Panc1 (cell line): Measurements from ENCODE around the gene ALDOA. TPM values are rescaled to one million over a fixed set of nuclear protein-coding genes. Genes with fewer than 3 reads are reported as not detected.

Experiments
- ATAC-seq: fragments of 200-7000 bp; cut with Tn5 transposase; 2 replicates; pipeline ENCODE4 v1.9.1; 2020; ENCODE audit warnings: mild to moderate bottlenecking, moderate library complexity
- BruUV-seq: library from RNA; stranded (reverse); fragments of 400-500 nt; replicated peaks from 2 replicates; lab custom pipeline; 2021; lab: Mats Ljungman, UMichigan
- CTCF ChIA-PET: fragments of 300-600 bp; sonication (Branson Sonifier 250); formaldehyde crosslinking; loops from one replicate; lab custom pipeline; 2022; ENCODE audit warnings: antibody characterized with exemption; lab: Charles Lee
- POLR2A ChIA-PET: fragments of 300-600 bp; sonication (Branson Sonifier 250); formaldehyde crosslinking; loops from one replicate; lab custom pipeline; 2022; ENCODE audit warnings: antibody characterized with exemption; lab: Charles Lee
- DNase-seq: peaks from one replicate; pipeline ENCODE4 v3.0.0-alpha.2; 2010; ENCODE audit warnings: low read depth, low spot score
- H3K27ac ChIP-seq: 2 replicates; pipeline ENCODE4 v1.5.1; 2011; ENCODE audit warnings: mild to moderate bottlenecking, low read length, inconsistent platforms
- H3K27me3 ChIP-seq: fragments of 200-500 bp; sonication (Bioruptor generic); 2 replicates; pipeline ENCODE4 v1.6.0; 2014; ENCODE audit warnings: low read length, inconsistent platforms; ENCODE audit not compliant: control insufficient read depth, insufficient read depth
- H3K36me3 ChIP-seq: fragments of 200-500 bp; sonication (Bioruptor generic); 2 replicates; pipeline ENCODE4 v1.5.1; 2014; ENCODE audit warnings: inconsistent platforms, mild to moderate bottlenecking, low read length, moderate library complexity; ENCODE audit not compliant: control insufficient read depth, insufficient read depth
- H3K4me1 ChIP-seq: 2 replicates; pipeline ENCODE4 v1.5.1; 2011; ENCODE audit warnings: inconsistent platforms, mild to moderate bottlenecking, low read length, moderate library complexity; ENCODE audit not compliant: control insufficient read depth, insufficient read depth
- H3K4me3 ChIP-seq, 2 experiments: 2 replicates each; pipeline ENCODE4 v1.5.1; 2011 to 2012; ENCODE audit warnings: low read depth in 2 of 2, low read length in 2 of 2, mild to moderate bottlenecking in 2 of 2, inconsistent platforms in 1 of 2, moderate library complexity in 1 of 2
- H3K9me3 ChIP-seq: fragments of 200-500 bp; sonication (Bioruptor generic); 2 replicates; pipeline ENCODE4 v1.5.1; 2014; ENCODE audit warnings: low read depth, mild to moderate bottlenecking, inconsistent platforms, low read length, moderate library complexity; ENCODE audit not compliant: control insufficient read depth, insufficient read depth
- POLR2AphosphoS5 ChIP-seq: IDR thresholded peaks from 2 replicates; pipeline ENCODE4 v1.6.1; 2012; ENCODE audit warnings: mild to moderate bottlenecking, low read depth, low read length, moderate library complexity
- SIN3A ChIP-seq: IDR thresholded peaks from 2 replicates; pipeline ENCODE4 v1.6.1; 2012; ENCODE audit warnings: low read depth, mild to moderate bottlenecking, low read length, moderate library complexity, borderline replicate concordance; ENCODE audit not compliant: insufficient read depth
- TCF7L2 ChIP-seq: IDR thresholded peaks from 2 replicates; pipeline ENCODE4 v1.6.1; 2011; ENCODE audit warnings: mild to moderate bottlenecking, low read depth, low read length, inconsistent platforms
- in situ Hi-C: cut with HindIII; loops from 2 replicates; pipeline ENCODE4 v1.10.0; 2016; ENCODE audit warnings: low sequenced_read_pairs, low pct_unique_long_range_greater_than_20kb
- intact Hi-C: fragments of 100-400 bp; cut with micrococcal nuclease; formaldehyde crosslinking; loops from one replicate; pipeline ENCODE4 v1.10.0; 2022; ENCODE audit not compliant: unreplicated experiment
- total RNA-seq: library from RNA; stranded (reverse); gene quantifications from one replicate; pipeline ENCODE4 v1.2.1, GENCODE V29; 2021; ENCODE audit not compliant: unreplicated experiment
- TF ChIP-seq, protein P1 (sequence below), 2 experiments: IDR thresholded peaks; 2 replicates each; pipeline ENCODE4 v1.6.1; 2011 to 2012; ENCODE audit warnings: low read depth in 2 of 2, control low read depth in 1 of 2, low read length in 1 of 2, mild to moderate bottlenecking in 1 of 2, moderate library complexity in 1 of 2; ENCODE audit not compliant: insufficient read depth in 1 of 2
- TF ChIP-seq, protein P2 (sequence below): fragments of 450-650 bp; IDR thresholded peaks from 2 replicates; pipeline ENCODE4 v1.5.1; 2017; ENCODE audit warnings: mild to moderate bottlenecking

ALDOA gene
- total RNA-seq, 1 experiment from 2014 or later, result 2,516 TPM

DNA sequence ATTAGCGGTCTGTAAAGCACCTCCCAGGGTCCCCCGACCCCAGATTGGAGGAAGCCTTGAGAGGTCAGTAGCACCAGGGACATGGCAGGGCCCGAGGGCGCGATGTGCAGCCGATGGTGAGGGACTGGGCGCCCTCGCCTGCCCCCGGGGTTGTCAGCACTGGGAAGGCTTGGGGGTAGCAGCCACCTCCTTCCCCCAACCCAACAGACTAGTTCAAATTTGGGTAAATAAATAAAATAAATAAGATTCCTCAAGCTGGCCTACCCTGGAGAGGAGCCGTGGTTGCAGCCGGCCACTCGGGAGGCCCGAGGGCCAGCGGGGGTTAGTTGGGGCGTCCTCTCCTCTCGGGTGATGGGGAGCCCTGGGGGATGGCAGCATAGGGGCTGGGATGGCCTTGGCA lies 41.1 kb upstream of the ALDOA start:
- TF ChIP-seq SIN3A, result no peak
- TF ChIP-seq, protein P1, sequence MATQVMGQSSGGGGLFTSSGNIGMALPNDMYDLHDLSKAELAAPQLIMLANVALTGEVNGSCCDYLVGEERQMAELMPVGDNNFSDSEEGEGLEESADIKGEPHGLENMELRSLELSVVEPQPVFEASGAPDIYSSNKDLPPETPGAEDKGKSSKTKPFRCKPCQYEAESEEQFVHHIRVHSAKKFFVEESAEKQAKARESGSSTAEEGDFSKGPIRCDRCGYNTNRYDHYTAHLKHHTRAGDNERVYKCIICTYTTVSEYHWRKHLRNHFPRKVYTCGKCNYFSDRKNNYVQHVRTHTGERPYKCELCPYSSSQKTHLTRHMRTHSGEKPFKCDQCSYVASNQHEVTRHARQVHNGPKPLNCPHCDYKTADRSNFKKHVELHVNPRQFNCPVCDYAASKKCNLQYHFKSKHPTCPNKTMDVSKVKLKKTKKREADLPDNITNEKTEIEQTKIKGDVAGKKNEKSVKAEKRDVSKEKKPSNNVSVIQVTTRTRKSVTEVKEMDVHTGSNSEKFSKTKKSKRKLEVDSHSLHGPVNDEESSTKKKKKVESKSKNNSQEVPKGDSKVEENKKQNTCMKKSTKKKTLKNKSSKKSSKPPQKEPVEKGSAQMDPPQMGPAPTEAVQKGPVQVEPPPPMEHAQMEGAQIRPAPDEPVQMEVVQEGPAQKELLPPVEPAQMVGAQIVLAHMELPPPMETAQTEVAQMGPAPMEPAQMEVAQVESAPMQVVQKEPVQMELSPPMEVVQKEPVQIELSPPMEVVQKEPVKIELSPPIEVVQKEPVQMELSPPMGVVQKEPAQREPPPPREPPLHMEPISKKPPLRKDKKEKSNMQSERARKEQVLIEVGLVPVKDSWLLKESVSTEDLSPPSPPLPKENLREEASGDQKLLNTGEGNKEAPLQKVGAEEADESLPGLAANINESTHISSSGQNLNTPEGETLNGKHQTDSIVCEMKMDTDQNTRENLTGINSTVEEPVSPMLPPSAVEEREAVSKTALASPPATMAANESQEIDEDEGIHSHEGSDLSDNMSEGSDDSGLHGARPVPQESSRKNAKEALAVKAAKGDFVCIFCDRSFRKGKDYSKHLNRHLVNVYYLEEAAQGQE (IDR thresholded peaks at IDR 0.05; ENCODE audit: insufficient read depth in 1 of 2, low read depth in 2 of 2, low read length in 1 of 2), result no peak
- TF ChIP-seq, protein P2, sequence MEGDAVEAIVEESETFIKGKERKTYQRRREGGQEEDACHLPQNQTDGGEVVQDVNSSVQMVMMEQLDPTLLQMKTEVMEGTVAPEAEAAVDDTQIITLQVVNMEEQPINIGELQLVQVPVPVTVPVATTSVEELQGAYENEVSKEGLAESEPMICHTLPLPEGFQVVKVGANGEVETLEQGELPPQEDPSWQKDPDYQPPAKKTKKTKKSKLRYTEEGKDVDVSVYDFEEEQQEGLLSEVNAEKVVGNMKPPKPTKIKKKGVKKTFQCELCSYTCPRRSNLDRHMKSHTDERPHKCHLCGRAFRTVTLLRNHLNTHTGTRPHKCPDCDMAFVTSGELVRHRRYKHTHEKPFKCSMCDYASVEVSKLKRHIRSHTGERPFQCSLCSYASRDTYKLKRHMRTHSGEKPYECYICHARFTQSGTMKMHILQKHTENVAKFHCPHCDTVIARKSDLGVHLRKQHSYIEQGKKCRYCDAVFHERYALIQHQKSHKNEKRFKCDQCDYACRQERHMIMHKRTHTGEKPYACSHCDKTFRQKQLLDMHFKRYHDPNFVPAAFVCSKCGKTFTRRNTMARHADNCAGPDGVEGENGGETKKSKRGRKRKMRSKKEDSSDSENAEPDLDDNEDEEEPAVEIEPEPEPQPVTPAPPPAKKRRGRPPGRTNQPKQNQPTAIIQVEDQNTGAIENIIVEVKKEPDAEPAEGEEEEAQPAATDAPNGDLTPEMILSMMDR, result no peak
- TF ChIP-seq POLR2AphosphoS5, result no peak
- no peak for TF ChIP-seq TCF7L2
- CTCF ChIA-PET, result no interaction called here
- Histone ChIP-seq H3K27ac (no peak overlapping the region), H3K4me1 (no peaks in the 10 kb centered on the region), H3K4me3 (no peak overlapping the region), H3K27me3 (no peaks in the 10 kb centered on the region), H3K36me3 (no peaks in the 10 kb centered on the region), H3K9me3 (no peaks in the 10 kb centered on the region)
- BruUV-seq, result no TSS peak
- POLR2A ChIA-PET, result no interaction called here
- DNase-seq, result no peak
- ATAC-seq, result no peak
- in situ Hi-C loops, result no loop called here
- intact Hi-C loops, result loop anchor here (10.0 kb wide), 1 partner anchor 110 kb away; no protein-coding TSS in a partner anchor

DNA sequence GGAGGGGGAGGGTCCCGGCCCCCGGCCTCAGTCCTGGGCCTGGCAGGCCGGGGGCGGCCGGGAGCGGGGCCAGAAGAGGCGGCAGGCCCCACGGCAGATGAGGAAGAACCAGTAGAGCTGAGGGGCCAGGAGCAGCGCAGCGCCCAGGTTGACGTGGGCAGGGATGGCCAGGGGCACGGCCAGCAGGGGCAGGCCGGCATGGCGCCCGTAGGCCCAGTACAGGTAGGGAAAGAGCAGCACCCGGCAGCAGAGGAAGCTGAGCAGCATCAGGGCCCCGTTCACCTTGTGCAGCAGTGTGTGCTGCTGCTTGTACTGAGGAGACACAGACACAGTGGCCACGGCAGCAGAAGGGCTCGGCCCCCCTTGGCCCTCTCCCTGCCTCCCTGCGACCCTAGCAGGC lies 40.4 kb upstream of the ALDOA start:
- ATAC-seq (no peak), DNase-seq (no peak)
- ChIA-PET CTCF (no interaction called here), POLR2A (interaction anchor here (0.5 kb wide), 1 partner anchor 903 kb away, joined by 6 read pairs; no protein-coding TSS in a partner anchor)
- Histone ChIP-seq H3K4me3 (no peak overlapping the region), H3K36me3 (no peaks in the 10 kb centered on the region), H3K4me1 (no peaks in the 10 kb centered on the region; the same call in 1 of the 2 replicates), H3K9me3 (no peaks in the 10 kb centered on the region), H3K27me3 (no peaks in the 10 kb centered on the region), H3K27ac (no peak overlapping the region)
- intact Hi-C loops (loop anchor here (5.0 to 10.0 kb wide), 2 partner anchors 110 to 333 kb away; no protein-coding TSS in a partner anchor), in situ Hi-C loops (no loop called here)
- no TSS peak for BruUV-seq
- TF ChIP-seq POLR2AphosphoS5 (no peak), SIN3A (no peak), TCF7L2 (no peak)
- TF ChIP-seq, protein P2, result no peak
- TF ChIP-seq, protein P1 (IDR thresholded peaks at IDR 0.05; ENCODE audit: insufficient read depth in 1 of 2, low read depth in 2 of 2, low read length in 1 of 2), result no peak
